GM19463 (cell line): ENCODE data around the gene ZSCAN9.

ENCODE experiments used
- ATAC-seq: cut with Tn5 transposase; IDR thresholded peaks from one replicate; pipeline ENCODE4 v1.9.1; 2021; ENCODE audit warnings: mild to moderate bottlenecking, moderate library complexity; ENCODE audit not compliant: unreplicated experiment

Gene ZSCAN9

GRCh38 chr6:28266563-28266961 is 41.5 kb downstream of the ZSCAN9 start:
- no peak for ATAC-seq

- ATAC-seq, result peak; percentile 93
Measured at GRCh38 chr6:28266962-28267694, 42.1 kb downstream of the ZSCAN9 start, which contains the start of gene ZSCAN26. Gene ZSCAN26 (plus strand): TSS chr6:28267143. CDS start chr6:28271920, 4,777 bp downstream.

- no peak for ATAC-seq
Measured at GRCh38 chr6:28267695-28268059, 42.6 kb downstream of the ZSCAN9 start.

GRCh38 chr6:28269492-28269891 is 44.4 kb downstream of the ZSCAN9 start:
- ATAC-seq, result no peak

DNA sequence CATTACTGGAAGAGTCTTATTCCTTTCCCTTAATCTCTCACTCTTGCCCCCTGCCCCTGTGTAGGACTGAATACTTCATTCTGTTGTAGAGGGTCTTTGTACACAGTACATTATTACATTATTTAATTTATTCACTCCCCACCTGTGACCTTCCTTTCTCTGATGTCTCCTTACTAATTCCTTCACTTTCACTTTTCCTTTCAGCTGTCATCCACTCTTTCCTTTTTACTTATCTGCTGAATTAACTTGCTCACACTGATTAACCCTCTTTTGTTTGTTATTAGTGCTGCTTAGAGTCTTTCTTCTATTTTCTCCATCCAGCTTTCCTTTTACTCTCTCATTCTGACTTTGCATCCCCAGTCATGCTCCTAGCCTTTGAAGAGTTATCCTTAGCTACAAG is 49.8 kb downstream of the ZSCAN9 start:
- ATAC-seq, result no peak

- no peak for ATAC-seq
Measured at GRCh38 chr6:28277746-28278145, 52.7 kb downstream of the ZSCAN9 start.

DNA sequence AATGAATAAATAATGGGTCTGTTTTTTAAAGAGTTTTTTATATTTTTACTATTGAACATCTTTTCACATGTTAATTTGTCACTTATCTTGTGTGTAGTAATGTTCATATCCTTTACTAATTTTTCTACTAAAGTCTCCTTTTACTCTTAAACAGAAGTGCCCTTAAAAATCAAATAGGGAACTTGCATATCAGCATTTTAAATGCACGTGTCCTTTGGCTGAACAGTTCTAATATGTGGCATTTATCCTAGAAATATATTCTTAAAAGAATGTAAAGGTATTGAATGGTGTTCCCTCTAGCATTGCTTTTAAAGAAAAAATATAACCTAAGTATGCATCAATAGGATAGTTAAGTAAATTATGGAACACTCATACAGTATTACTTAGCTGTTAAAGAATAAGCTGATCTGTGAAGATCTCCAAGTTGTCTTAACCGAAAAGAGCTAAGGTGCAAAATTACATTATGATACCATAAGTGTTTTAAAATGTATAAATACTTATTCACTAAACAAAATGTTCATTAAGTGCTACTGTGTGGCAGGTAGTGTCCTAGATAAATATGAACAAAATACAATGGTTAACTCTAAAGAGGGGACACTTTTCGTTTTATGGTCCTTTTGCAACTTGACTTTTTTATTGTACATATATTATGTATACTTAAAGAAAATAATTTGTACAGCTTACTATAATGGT is 55.7 kb downstream of the ZSCAN9 start:
- no peak for ATAC-seq

DNA sequence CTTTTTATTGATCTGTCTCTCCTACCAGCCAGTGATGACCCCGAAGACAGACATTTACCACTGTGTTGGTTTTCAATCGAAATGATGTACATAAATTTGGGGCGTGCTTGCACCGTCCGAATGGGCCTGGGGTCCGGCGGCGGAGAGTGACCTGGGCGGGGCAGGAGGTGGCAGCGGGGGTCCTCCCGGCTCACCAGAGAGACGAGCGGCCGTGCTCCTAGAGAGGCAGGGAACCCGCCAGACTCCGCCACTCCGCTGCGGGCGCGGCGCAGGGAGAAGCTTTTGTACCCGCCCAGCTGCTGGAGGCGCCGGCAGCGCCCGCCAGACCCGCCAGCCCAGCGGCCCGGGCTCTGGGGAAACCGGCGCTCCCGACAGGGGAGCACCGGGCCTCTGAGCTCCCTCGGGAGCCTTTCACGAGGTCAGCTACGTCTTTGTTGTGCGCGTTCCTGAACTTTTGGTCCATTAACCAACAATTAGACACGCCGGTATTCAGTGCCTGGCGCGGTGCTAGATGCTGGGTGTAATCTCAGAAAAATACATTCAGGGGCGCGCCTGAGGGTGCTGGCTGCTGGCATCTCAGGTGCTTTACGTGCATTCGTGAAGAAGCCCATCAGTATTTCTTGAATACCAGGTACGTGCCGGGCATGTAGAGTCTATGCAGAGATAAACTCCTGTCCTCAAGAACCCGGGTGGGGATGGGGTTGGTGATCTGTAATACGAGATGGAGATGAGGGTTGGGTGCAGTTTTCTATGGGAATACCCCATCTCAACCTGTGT is 56.4 kb downstream of the ZSCAN9 start, which contains the start of gene PGBD1:
PGBD1 (plus strand) TSS at position 285 of the 777 bp plus-strand sequence. CDS start 2,242 bp downstream, outside the sequence.
- peak; percentile 92 for ATAC-seq

GRCh38 chr6:28282926-28283325 is 57.9 kb downstream of the ZSCAN9 start:
- no peak for ATAC-seq
